HTERT RPE-1 (cell line): ENCODE data around the gene ANGPT4.
"Not testable (repeated sequence)": the region's sequence is repeated elsewhere in the genome, so short reads cannot be mapped to it uniquely, and the experiment has no call there.

Experiments
- in situ Hi-C: fragments of 300-500 bp; cut with MboI; formaldehyde crosslinking; loops from 4 replicates; pipeline ENCODE4 v1.14.3; 2020; ENCODE audit warnings: low sequenced_read_pairs

ANGPT4 gene

DNA sequence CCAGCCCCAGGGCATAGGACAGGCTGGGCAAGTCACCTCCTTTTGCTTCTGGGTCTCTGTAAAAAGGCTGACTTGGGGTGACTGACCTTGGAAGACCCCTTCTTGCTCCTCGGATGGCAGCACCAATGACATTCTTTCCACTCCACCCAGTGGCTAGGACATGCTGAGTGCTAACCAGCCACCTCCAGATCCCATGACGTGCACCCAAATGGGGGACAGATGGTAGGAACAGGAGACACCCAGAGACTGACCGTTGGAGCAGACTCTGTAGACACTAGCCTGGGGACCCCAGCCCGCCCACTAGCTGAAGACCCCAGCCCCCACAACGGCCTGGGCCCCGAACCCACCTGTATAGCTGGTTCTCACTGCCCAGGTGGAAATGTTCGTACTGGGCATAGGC is 38.3 kb downstream of the ANGPT4 start:
- in situ Hi-C loops, result no loop called here

DNA sequence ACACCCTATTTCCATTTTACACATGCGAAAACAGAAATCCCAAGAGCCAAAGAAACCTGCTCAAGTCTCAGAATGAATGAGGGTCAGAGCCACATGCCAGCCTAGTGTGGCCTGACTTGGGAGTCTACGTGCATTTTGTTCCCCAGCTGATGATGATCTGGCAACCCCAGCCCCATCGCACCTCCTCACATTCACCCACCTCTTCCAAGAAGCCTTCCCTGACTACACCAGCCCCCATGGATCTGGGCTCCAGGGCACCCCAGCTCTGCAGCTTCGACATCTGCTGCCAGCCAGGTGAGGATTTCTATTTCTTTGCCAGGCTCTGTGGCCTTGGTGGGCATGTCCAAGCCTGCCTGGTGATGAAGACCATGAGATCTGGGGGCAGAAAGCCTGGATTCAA is 41.0 kb downstream of the ANGPT4 start:
- in situ Hi-C loops, result no loop called here

DNA sequence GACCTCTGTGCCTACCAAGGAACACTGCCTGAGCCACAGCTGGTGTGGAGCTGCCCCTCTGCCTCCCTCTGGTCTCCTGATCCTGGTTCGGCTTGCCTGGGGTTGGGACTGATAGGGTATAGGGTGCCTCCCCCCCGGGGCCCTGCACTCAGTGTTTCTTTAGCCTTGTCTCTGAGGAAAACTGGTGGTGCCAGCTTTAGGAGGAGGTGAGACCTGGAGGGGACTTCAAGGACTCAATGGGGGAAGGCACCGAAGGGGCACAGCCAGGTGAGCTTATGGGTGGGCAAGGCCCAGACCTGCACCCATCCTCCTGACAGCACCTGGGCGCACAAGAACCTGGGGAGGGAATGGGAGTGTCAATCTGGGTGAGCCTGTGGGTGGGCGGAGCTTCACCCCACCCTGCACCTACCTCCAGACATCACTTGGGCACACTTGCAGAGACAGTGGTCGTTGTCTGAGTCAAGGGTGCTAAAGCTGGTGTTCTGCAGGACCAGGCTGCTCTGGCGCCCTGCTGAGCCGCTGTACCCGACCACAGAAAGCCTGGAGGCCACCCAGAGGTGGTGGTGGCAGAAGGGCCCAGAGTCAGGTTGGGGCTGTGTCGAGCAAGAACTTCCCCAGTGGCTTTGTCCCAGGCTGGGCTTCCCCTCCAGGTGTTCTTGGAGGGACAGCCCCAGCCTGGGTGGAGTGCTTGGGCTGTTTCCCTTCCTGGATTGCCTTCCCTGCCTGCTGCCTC is 42.1 kb downstream of the ANGPT4 start:
- in situ Hi-C loops, result no loop called here

DNA sequence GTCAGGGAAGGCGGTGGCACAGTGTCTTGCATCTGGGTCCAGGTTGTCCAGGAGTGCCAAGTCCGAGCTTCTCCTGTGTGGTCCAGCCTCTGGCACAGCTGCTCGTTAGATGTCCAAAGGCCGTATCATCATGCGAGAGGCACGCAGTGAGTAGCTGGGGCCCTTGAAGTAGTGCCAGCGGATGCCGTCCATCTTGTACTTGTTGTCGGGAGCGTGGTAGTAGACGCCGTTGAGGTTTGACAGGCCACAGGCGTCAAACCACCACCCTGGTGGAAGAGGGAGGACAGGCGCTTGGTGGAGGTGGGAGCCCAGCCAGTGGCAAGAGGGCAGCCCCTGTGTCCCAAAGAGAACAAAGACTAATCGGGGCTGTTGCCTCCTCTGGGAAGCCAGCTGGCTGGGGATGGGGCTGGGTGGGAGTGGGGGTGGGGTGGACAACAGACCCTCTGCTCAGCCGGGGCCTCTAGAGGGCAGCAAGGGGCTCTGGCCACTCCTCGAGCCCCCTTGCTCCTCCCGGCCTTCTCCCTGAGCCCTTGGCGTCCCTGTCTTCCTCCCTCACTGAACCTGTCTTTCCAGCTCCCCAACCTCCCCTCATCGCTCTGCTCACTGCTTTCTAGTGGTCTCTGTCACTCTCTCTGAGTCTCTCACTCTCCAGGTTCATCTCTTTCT is 43.1 kb downstream of the ANGPT4 start:
- in situ Hi-C loops, result no loop called here

DNA sequence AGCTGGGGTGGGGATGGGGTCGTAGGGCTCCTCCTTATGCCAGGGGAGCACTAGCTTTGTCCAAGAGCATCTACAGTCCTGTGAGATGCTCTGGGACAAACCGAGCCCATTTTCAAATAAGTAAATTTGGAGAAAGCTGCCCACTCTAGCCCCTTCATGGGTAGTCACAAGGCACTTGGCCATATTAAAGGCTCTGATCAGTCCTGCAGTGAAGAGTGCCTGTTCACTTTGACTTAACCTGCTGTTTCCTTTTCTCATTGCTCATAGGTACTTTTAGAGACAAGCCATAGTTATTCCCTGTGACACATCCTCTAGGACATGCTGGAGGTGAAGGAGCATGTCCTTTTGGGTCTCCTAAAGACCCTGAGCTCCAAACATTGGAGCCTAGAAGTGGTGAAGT is 44.2 kb downstream of the ANGPT4 start:
- in situ Hi-C loops, result no loop called here

DNA sequence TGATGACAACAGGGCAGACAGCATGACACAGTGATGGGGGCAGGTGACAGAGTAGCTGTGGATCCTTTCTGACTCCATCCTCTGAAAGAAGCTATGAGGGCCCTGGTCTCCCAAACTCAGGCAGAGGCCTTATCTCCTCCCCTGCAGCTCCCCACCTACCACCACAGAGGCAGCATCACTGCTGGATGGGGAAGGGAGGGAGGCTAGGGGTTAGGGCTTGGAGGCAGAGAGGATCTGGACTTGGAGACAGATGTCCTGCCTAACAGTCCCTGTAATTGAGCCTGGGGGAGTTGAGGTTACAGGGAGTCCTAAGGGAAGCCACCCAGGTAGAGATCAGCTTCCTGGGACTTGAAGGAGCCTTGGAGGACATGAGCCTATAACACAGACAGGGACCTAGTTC is 44.7 kb downstream of the ANGPT4 start:
- in situ Hi-C loops, result no loop called here

DNA sequence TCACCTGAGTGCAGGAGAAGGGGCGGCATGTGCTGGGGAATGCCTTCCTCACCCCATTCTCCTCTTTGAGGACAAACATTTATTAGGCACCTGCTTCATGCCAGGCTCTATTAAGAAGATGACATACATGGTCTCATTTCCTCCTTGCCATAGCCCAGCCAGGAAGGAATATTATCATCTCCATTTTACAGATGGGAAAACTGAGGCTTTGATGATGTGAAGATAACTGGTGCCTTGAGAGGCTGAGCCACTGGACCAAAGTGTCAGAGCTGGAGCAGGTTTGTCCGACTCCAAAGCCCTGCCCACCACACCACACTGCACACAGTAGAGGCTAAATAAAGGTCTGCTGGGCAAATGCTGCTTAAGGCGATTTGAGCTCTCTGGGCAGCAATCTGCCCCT is 45.4 kb downstream of the ANGPT4 start:
- in situ Hi-C loops, result no loop called here

DNA sequence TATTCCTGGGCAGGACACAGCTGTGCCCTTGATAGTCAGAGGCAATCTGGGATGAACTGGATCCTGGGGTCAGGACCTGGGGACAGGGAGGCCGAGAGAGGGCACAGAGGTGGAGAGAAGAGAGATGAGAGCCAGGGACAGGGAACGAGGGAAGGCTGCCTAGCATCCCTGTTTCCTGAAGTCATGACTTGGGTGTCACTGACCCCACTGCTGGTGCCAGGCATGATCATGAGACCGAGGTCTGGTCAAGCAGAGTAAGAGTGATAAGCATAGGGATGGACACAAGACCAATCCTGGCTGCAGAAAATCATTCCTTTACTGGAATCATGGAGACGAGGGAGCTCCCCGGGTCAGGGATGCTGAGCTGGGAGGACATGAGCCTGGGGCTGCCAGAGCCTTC is 46.5 kb downstream of the ANGPT4 start:
- in situ Hi-C loops, result no loop called here

DNA sequence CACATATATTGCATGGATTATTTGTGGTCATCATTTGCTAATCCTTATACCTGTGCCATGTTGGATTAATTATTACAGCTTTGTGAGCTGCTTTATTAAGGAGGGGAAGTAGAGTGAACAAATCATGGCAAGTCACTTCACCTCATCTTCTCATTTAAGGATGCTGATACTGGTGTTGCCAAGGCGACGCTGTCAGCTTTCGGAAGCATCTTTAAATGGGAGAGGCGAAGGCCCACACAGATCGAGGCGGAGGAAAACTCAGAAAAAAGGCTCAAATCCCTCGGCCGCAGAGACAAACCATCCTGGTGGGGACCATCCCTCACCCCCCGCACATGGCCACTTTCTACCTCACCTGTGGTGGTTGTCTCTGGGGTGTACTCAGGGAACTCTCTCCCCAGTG is 47.9 kb downstream of the ANGPT4 start:
- in situ Hi-C loops, result no loop called here

DNA sequence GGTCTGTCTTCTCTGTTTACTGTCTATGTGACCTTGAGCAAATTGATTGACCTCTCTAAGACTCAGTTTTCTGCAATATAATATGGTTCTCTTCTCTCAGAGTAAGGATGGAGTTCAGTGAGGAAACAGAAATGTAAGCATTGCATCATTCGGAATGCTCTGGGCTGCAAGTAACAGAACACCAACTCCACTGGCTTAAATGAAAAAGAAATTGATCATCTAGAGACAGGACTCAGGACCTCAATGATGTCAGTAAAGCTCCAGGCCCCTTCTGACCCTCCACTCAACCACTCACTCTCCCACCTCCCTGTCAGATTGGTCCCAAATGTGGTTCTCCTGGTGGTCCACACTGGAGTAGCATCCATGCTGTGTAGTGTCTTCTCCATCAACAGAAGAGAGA is 50.7 kb downstream of the ANGPT4 start:
- in situ Hi-C loops, result no loop called here

DNA sequence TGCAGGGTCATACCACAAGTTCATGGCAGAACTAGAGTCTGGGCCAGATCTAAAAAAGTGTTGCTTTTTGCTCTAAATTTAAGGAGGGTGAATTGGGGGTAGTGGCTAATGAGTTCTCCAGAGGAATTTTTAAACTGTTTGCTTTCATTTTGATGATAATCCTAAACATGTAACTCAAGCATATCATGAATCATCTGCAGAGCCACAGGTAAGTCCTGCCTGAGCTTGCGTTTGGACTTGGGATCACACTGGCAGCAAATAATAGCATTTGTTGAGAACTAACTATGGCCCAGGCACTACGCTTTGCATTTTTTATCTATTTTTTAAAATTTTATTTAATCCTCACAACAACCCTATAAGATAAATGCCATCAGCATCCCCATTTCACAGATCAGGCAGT is 55.2 kb downstream of the ANGPT4 start:
- in situ Hi-C loops, result no loop called here

DNA sequence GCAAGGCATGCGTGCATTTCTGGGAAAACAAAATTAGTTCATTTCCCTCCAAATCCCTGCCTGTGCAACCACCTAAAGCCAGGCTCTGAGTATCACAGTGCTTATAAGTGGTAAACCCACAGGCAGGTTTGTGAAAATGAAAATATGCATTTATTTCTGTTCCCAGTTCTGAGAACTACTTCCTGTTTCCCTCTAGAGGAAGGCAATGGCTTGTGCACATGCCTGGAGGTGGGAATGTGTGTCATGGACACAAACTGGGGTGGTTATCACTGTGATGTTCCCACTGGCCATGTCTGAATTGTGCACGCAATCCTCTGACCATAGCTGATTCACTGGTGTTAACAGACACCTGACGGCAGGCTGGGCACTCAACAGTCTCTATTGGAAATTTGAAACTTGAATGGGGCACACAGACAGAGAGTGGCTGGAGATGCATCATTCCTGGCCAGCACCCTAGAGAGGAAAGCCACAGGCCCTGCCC is 56.3 kb downstream of the ANGPT4 start:
- in situ Hi-C loops, result no loop called here

DNA sequence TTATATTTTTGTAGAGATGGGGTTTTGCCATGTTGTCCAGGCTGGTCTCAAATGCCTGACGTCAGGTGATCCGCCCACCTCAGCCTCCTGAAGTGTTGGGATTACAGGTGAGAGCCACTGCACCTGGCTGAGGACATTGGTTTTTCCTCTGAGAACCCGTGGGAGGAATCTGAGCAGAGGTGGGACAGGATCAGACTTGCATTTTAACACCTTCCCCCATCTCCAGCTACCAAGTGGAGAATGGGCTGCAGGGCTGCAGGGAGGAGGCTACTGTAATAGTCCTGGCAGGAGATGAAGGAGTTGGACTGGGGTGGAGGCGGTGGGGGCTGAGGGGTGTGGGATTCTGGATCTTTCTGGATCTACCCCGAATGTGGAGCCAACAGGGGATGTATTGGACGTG is 58.1 kb downstream of the ANGPT4 start:
- in situ Hi-C loops, result no loop called here

DNA sequence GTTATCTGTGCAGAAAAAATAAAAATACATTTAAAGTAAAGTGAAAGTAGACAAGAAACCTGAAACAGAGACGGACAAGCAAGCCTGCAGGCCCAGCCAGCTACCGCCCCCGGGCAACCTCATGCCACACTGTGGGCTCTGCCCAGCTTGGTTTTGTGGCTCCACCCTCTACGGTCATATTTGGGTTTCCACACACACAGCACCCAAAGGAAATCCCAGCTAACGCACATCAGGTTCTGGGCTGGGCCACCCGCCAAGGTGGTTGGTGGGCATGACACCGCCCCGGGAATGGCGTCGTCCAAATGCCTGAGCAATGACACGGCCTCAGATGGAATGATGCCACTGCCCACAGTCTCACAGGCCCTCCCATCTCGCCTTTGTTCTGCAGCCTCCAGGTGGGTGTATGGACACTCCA is 59.8 kb downstream of the ANGPT4 start:
- in situ Hi-C loops, result no loop called here

DNA sequence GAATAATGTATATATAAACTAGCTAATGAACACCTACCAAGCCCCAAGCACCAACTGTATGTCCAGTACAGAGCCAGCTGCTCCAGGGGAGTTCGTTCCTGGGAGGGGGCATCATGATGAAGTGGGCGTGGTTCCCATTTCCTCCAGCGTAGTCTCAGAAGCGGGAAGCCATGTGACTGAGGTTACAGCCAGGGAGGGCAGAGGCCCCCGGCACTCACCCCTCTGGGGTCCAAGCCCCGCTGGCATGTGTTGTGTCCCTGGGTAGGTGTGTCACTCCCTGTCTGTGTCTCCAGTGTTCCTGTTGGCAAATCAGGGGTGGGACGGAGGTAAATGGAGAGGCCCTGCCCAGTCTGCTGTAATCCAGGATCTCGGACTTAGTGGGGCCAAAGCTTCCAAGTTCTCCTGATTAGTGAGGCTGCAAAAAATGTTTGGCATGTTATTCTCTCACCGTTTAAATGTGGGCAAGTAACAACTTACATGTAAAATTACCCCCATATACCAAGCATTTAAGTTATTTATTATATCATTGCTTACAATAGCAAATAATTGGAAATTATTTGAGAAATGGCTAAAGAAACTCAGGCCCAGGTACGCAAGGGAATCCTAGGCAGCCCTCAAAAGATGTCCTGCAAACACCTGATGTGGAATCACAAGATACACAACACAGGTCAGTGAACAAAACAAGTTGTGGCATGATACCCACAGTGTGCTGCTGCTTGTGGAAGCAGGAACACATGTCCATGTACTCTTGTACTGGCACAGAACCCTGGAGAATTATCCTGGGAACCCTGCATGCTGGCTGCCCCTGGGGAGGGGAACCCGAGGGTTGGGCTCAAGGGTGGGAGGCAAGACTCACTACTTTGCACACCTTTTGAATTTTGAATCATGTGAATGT is 60.4 kb downstream of the ANGPT4 start:
- in situ Hi-C loops, result no loop called here

DNA sequence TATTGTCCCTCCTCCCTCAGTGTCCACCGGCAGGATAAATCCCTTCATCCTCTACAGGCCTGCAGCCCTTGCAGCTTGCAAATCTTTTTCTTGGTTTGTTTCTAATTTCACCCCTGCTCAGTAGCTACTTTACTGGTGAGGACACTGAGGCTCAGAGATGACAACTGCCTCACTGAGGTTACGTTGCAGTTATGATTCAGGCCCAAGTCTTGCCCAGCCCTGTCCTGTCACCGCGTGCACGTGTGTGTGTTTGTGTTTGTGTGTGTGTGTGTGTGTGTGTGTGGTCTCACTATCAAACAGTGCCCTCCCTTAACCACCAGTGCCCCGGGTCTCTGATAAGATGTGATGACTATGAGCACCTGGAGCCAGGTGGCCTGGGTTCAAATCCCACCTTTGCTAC is 61.5 kb downstream of the ANGPT4 start:
- in situ Hi-C loops, result no loop called here

DNA sequence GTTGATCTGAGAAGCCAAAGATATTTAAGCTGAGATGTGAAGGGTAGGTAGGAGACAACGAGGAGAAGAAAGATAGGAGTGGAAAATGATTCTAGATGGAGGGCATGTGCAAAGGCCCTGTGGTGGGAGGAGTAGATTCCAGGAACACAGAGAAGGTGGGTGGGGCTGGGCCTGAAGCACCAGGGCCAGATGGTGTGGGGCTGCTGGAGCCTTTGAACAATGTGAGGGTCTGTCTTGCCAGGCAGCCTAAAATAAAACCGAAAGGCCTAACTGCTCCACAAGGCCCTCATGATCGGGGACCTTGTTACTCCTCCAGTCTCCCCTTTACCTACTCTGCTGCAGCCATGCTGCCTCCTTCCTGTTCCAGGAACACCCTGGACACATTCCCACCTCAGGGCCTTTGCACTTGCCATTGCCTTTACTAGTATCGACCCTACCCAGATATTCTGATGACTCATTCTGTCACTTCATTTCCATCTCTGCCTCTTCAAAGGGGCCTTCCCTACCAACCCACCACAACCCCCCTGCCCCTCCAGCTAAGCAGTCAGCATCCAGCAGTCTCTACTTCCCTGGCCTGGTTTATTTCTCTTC is 62.6 kb downstream of the ANGPT4 start:
- in situ Hi-C loops, result no loop called here

DNA sequence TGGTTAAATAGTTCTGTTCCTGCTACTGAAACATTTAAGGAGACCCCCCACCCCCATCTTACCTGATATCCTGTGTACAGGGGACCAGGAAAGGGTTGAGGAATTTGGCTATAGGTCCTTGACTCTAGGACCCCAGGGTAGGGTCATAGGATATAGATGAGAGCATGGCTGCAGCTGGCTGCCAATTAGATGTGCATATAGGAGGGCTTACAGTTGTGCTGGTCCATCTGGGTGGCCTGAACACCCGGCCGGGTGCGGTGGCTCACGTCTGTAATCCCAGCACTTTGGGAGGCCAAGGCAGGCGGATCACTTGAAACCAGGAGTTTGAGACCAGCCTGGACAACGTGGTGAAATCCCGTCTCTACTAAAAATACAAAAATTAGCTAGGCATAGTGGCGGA is 67.4 kb downstream of the ANGPT4 start:
- in situ Hi-C loops, result not testable (repeated sequence)

DNA sequence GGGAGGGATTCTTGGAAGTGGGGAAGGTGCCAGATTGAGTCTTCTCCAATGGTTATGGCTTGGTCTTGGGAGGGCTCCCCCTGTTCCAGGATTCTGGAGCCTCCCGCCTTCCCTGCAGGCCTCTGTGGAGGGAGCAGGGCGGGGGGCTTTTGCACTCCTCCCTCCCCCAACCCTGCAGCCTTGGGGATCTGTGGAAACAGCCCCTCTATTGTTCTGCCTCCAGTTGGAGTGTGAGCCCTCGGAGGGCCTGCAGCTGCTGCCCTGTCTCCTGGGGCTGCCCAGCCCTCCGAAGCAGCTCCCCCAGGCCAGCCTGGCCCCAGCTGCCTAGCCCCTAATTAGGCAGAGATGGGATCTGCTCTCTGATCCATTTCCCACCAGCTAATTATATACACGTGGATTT is 67.9 kb downstream of the ANGPT4 start:
- in situ Hi-C loops, result no loop called here

DNA sequence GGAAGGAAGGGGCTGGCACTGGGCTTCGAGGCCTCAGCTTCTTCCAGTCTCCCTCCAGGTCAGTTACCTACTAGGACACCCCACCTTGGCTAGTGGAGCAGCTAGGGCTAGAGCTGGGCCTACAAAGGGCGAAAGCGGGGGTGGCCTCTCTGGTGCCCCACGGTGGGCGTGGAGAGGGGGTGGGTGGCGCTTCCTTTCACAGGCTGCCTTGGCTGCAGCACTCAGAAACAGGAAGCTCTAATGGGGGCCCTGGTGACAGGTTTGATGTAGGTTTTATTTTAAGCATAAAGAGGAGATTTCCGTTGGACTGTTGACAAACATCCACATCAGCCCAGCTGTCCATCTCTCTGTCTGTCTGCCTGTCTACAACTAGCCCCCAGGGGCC is 69.2 kb downstream of the ANGPT4 start:
- in situ Hi-C loops, result no loop called here
